ENCODE measurements around the gene DCAF7.

The DCAF7 gene

DNA sequence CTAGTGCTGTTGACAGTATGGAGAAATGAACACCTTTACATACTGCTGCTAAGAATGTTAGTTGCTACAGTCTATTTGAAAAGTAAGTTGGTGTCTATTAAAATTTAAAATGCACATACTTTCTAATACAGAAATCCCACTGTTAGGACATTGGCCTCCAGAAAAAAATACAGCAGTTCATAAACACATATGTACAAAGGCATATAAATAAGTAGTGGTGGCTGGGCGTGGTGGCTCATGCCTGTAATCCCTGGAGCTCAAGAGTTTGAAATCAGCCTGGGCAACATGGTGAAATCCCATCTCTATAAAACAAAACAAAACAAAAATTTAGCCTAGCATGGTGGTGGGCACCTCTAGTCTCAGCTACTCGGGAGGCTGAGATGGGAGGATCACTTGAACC lies 13.1 kb downstream of the DCAF7 start:
- Histone ChIP-seq H3K9me3 (ENCODE audit: control insufficient read depth, low read length) (no peaks in the 10 kb centered on the region), H3K27me3 (ENCODE audit: control insufficient read depth, insufficient read depth, low read length, poor library complexity, severe bottlenecking) (no peaks in the 10 kb centered on the region), H3K27ac (ENCODE audit: insufficient read depth, low read depth, low read length, poor library complexity, severe bottlenecking) (no peak overlapping the region), H3K36me3 (ENCODE audit: control insufficient read depth, insufficient read depth, low read length) (no peaks in the 10 kb centered on the region), H3K4me3 (ENCODE audit: insufficient read depth, low read depth, low read length) (no peak overlapping the region), H3K4me1 (ENCODE audit: control insufficient read depth, insufficient read depth, low read length) (no peaks in the 10 kb centered on the region)
- 96 to 100% methylated on average over 2 of the region's 2 CpGs for WGBS, 2 experiments

DNA sequence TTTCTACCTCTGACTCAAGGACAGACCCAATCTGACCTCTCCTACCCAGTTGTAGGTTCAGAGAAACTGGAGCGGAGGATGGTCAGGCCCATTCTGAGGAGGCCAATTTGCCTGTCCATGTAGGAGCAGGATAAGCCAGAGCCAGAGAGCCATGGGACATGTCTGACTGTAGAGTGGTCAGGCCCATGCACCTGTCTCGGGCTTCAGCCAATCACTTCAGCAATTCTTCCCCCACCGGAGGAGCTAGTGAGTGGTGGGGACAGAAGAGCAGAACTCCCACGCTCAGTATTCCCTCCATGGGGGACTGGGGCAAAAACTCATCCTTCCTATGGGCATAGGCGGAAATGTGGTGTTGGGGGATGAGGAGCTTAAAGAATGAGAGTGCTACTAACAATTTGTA lies 14.3 kb downstream of the DCAF7 start:
- Histone ChIP-seq H3K36me3 (ENCODE audit: control insufficient read depth, insufficient read depth, low read length) (no peaks in the 10 kb centered on the region), H3K4me3 (ENCODE audit: insufficient read depth, low read depth, low read length) (no peak overlapping the region), H3K4me1 (ENCODE audit: control insufficient read depth, insufficient read depth, low read length) (no peaks in the 10 kb centered on the region), H3K9me3 (ENCODE audit: control insufficient read depth, low read length) (no peaks in the 10 kb centered on the region), H3K27ac (ENCODE audit: insufficient read depth, low read depth, low read length, poor library complexity, severe bottlenecking) (no peak overlapping the region), H3K27me3 (ENCODE audit: control insufficient read depth, insufficient read depth, low read length, poor library complexity, severe bottlenecking) (no peaks in the 10 kb centered on the region)
- 90 to 95% methylated on average over 5 of the region's 5 CpGs for WGBS, 2 experiments

DNA sequence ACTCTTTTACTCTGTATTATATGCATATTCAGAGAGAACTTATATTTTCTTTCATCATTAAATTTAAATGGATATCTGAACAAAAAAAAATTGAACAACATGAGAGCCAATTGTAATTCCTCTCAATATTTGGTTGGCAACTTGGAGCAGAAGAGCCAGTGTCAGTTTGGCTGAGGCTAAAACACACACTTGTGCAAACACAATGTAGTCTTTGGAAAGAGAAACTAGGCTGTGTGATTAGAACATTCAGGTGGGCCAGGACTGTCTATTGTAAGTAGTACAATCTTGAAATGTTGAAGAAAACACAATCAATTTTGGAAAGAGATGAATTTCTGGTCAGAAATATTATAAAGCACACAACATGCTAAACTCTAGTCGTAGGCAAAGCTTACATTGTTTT lies 17.0 kb downstream of the DCAF7 start:
- WGBS, 2 experiments: 96 to 100% methylated on average over 1 of the region's 1 CpG
- H3K4me3 ChIP-seq (ENCODE audit: insufficient read depth, low read depth, low read length): no peak overlapping the region
- H3K27me3 ChIP-seq (ENCODE audit: control insufficient read depth, insufficient read depth, low read length, poor library complexity, severe bottlenecking): no peaks in the 10 kb centered on the region
- H3K27ac ChIP-seq (ENCODE audit: insufficient read depth, low read depth, low read length, poor library complexity, severe bottlenecking): no peak overlapping the region
- no peaks in the 10 kb centered on the region for H3K36me3 ChIP-seq (ENCODE audit: control insufficient read depth, insufficient read depth, low read length)
- no peaks in the 10 kb centered on the region for H3K9me3 ChIP-seq (ENCODE audit: control insufficient read depth, low read length)
- no peaks in the 10 kb centered on the region for H3K4me1 ChIP-seq (ENCODE audit: control insufficient read depth, insufficient read depth, low read length)

DNA sequence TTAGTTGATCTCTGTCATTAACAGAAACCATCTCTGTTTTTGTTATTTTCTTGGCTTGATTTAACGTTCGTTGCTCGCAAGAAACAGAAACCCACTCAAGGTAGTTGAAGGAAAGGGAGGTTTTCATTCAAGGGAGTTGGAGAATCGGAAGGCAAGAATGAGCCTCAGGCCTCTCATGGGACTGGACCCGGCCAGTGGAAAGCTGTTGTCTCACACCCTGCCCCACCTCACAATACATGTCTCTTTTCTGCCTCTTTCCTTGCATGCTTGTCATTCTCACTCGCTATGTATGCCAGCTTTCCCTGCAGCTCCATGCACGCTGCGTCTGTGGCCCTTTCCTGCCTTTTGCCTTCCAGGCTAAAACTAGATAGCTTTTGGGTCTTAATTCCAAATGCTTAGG lies 18.3 kb downstream of the DCAF7 start:
- Histone ChIP-seq H3K9me3 (ENCODE audit: control insufficient read depth, low read length) (no peaks in the 10 kb centered on the region), H3K4me1 (ENCODE audit: control insufficient read depth, insufficient read depth, low read length) (no peaks in the 10 kb centered on the region), H3K36me3 (ENCODE audit: control insufficient read depth, insufficient read depth, low read length) (no peaks in the 10 kb centered on the region), H3K4me3 (ENCODE audit: insufficient read depth, low read depth, low read length) (no peak overlapping the region), H3K27ac (ENCODE audit: insufficient read depth, low read depth, low read length, poor library complexity, severe bottlenecking) (no peak overlapping the region), H3K27me3 (ENCODE audit: control insufficient read depth, insufficient read depth, low read length, poor library complexity, severe bottlenecking) (no peaks in the 10 kb centered on the region)
- 91 to 94% methylated on average over 8 of the region's 8 CpGs for WGBS, 2 experiments

DNA sequence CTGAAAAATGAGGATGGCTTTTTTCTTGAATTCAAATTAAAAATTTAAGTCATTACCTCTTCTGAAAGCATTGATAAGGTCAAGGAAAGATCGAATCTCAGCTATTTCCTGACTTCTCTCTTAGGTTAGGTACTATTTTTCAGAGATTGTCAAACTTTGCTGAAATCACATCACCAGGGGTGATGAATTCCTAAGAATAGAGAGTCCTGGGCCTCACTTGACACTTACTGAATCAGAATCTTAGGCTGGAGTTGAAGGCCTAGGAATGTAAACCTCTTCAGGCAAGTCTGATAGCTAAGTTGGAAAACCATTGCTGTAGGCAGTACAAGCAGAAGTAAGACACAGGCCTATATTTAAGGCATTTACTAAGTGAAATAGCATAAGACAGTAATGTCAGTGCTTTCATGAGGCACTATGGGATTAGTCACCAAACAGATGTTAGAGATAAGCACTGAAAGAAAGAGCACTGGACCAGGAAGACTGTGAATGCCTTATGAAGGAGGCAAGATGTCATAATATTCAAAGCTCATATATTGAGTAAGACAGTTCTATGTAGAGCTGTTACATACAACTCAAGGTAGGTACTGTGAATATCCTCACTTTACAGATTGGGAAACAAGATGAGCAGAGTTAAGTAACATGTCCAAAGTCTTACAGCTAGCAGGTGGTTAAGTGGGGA lies 21.5 kb downstream of the DCAF7 start:
- Histone ChIP-seq H3K27ac (ENCODE audit: insufficient read depth, low read depth, low read length, poor library complexity, severe bottlenecking) (no peak overlapping the region), H3K9me3 (ENCODE audit: control insufficient read depth, low read length) (no peaks in the 10 kb centered on the region), H3K4me1 (ENCODE audit: control insufficient read depth, insufficient read depth, low read length) (no peaks in the 10 kb centered on the region), H3K27me3 (ENCODE audit: control insufficient read depth, insufficient read depth, low read length, poor library complexity, severe bottlenecking) (no peaks in the 10 kb centered on the region), H3K4me3 (ENCODE audit: insufficient read depth, low read depth, low read length) (no peak overlapping the region), H3K36me3 (ENCODE audit: control insufficient read depth, insufficient read depth, low read length) (no peaks in the 10 kb centered on the region)
- 96 to 100% methylated on average over 1 of the region's 1 CpG for WGBS, 2 experiments

DNA sequence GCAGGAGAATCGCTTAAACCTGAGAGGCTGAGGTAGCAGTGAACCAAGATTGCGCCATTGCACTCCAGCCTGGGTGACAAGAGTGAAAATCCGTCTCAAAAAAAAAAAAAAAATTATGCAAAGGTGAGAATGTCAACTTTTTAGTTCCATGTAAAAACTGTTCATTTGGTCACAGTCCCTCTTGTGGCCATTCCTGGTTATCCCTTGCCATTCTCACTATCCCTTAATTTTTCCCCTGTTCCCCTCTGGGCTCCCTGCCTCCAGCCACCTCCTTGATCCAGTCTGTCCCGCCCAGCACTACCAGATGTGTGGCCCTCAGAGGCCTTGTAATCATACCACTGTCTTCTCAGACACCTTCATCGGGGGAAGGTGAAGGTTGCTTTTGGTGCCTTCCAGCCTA lies 23.4 kb downstream of the DCAF7 start:
- Histone ChIP-seq H3K4me1 (ENCODE audit: control insufficient read depth, insufficient read depth, low read length) (no peaks in the 10 kb centered on the region), H3K36me3 (ENCODE audit: control insufficient read depth, insufficient read depth, low read length) (no peaks in the 10 kb centered on the region), H3K27ac (ENCODE audit: insufficient read depth, low read depth, low read length, poor library complexity, severe bottlenecking) (no peak overlapping the region), H3K4me3 (ENCODE audit: insufficient read depth, low read depth, low read length) (no peak overlapping the region), H3K27me3 (ENCODE audit: control insufficient read depth, insufficient read depth, low read length, poor library complexity, severe bottlenecking) (no peaks in the 10 kb centered on the region), H3K9me3 (ENCODE audit: control insufficient read depth, low read length) (no peaks in the 10 kb centered on the region)
- 84 to 86% methylated on average over 5 of the region's 5 CpGs for WGBS, 2 experiments

DNA sequence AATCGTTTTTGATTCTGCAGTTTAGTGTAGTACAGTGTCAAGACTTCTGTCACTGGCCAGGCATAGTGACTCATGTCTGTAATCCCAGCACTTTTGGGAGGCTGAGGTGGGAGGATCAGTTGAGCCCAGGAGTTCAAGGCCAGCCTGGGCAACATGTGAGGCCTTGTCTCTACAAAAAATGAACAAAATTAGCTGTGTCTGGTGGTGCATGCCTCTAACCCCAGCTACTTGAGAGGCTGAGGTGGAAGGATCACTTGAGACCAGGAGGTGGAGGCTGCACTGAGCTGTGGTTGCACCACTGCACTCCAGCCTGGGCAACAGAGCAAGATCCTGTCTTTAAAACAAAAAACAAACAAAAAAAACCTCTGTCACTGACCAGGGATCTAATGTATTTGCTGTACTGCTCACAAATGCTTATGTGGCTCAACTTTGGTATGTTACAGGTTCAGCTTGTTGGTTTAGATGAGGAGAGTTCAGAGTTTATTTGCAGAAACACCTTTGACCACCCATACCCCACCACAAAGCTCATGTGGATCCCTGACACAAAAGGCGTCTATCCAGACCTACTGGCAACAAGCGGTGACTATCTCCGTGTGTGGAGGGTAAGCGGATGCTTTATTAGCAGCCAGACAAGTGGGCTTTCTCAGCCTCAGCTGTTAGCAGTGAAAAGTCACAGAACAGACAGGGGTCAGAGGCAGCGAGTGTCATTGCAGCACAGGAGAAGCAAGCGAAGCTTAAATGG lies 27.9 kb downstream of the DCAF7 start:
- Histone ChIP-seq H3K36me3 (ENCODE audit: control insufficient read depth, insufficient read depth, low read length) (peaks cover 14% of the 10 kb centered on the region), H3K4me1 (ENCODE audit: control insufficient read depth, insufficient read depth, low read length) (no peaks in the 10 kb centered on the region), H3K4me3 (ENCODE audit: insufficient read depth, low read depth, low read length) (no peak overlapping the region), H3K27me3 (ENCODE audit: control insufficient read depth, insufficient read depth, low read length, poor library complexity, severe bottlenecking) (no peaks in the 10 kb centered on the region), H3K27ac (ENCODE audit: insufficient read depth, low read depth, low read length, poor library complexity, severe bottlenecking) (no peak overlapping the region), H3K9me3 (ENCODE audit: control insufficient read depth, low read length) (no peaks in the 10 kb centered on the region)
- 95 to 96% methylated on average over 7 of the region's 7 CpGs for WGBS, 2 experiments

DNA sequence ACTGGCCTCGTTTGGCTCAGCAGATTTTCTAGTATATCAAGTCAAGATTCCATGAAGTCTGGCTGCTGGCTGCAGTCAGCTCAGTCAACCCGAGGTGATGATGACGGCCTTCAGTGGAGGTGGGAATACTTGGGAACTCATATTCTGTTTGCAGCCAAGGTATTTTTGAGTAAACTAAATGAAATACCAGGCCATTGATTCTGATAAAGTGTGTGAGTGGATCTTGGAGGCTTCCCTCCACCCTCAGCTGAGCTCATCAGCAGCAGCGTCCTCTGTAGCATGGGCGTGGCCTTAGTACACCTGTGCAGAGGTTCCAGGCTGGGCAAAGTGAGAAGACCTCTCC lies 28.5 kb downstream of the DCAF7 start:
- Histone ChIP-seq H3K4me3 (ENCODE audit: insufficient read depth, low read depth, low read length) (no peak overlapping the region), H3K36me3 (ENCODE audit: control insufficient read depth, insufficient read depth, low read length) (peaks cover 19% of the 10 kb centered on the region), H3K27ac (ENCODE audit: insufficient read depth, low read depth, low read length, poor library complexity, severe bottlenecking) (no peak overlapping the region), H3K27me3 (ENCODE audit: control insufficient read depth, insufficient read depth, low read length, poor library complexity, severe bottlenecking) (no peaks in the 10 kb centered on the region), H3K9me3 (ENCODE audit: control insufficient read depth, low read length) (no peaks in the 10 kb centered on the region), H3K4me1 (ENCODE audit: control insufficient read depth, insufficient read depth, low read length) (no peaks in the 10 kb centered on the region)
- WGBS, 2 experiments: 93 to 96% methylated on average over 5 of the region's 5 CpGs

DNA sequence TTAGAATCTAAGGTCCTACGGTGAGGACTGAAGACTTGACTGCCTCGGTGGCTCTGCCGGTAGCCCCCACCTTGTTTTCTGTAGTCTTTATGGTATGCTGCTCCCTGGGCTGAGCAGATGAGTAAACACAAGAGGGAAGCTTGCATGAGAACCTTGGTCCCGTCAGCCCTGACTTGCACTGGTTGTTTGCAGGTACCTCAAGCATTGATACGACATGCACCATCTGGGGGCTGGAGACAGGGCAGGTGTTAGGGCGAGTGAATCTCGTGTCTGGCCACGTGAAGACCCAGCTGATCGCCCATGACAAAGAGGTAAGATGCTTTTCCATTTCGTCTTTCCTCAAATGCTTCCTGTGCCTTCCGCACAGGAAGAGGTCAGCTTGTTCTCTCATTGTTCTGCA lies 29.4 kb downstream of the DCAF7 start:
- no peaks in the 10 kb centered on the region for H3K4me1 ChIP-seq (ENCODE audit: control insufficient read depth, insufficient read depth, low read length)
- no peaks in the 10 kb centered on the region for H3K9me3 ChIP-seq (ENCODE audit: control insufficient read depth, low read length)
- WGBS, 2 experiments: 88% methylated on average over 11 of the region's 11 CpGs
- no peak overlapping the region for H3K4me3 ChIP-seq (ENCODE audit: insufficient read depth, low read depth, low read length)
- H3K27me3 ChIP-seq (ENCODE audit: control insufficient read depth, insufficient read depth, low read length, poor library complexity, severe bottlenecking): no peaks in the 10 kb centered on the region
- H3K27ac ChIP-seq (ENCODE audit: insufficient read depth, low read depth, low read length, poor library complexity, severe bottlenecking): no peak overlapping the region
- peaks cover 19% of the 10 kb centered on the region for H3K36me3 ChIP-seq (ENCODE audit: control insufficient read depth, insufficient read depth, low read length)

DNA sequence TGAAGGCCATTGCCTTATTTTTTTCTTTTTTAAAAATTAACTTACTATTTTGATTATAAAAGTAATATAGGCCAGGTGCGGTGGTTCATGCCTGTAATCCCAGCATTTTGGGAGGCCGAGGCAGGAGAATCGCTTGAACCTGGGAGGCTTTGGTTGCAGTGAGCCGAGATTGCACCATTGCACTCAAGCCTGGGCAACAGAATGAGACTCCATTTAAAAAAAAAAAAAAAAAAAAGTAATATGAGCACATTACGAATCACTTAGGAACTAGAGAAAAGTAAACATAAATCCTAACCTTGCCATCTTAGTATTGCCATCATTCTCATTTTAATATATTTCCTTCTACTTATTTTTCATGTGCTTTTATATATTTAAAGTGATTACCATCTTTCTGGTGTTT lies 37.5 kb downstream of the DCAF7 start:
- no peaks in the 10 kb centered on the region for H3K9me3 ChIP-seq (ENCODE audit: control insufficient read depth, low read length)
- peaks cover 28% of the 10 kb centered on the region for H3K36me3 ChIP-seq (ENCODE audit: control insufficient read depth, insufficient read depth, low read length)
- WGBS, 2 experiments: 95 to 97% methylated on average over 4 of the region's 5 CpGs
- no peaks in the 10 kb centered on the region for H3K27me3 ChIP-seq (ENCODE audit: control insufficient read depth, insufficient read depth, low read length, poor library complexity, severe bottlenecking)
- no peaks in the 10 kb centered on the region for H3K4me1 ChIP-seq (ENCODE audit: control insufficient read depth, insufficient read depth, low read length)
- no peak overlapping the region for H3K4me3 ChIP-seq (ENCODE audit: insufficient read depth, low read depth, low read length)
- no peak overlapping the region for H3K27ac ChIP-seq (ENCODE audit: insufficient read depth, low read depth, low read length, poor library complexity, severe bottlenecking)
